HG02798 (cell line): Measurements from ENCODE around the gene ADAMTSL5.

Source experiments
- ATAC-seq: cut with Tn5 transposase; IDR thresholded peaks from one replicate; pipeline ENCODE4 v1.9.1; 2021; ENCODE audit warnings: mild to moderate bottlenecking; ENCODE audit not compliant: unreplicated experiment, poor library complexity

ADAMTSL5 gene

DNA sequence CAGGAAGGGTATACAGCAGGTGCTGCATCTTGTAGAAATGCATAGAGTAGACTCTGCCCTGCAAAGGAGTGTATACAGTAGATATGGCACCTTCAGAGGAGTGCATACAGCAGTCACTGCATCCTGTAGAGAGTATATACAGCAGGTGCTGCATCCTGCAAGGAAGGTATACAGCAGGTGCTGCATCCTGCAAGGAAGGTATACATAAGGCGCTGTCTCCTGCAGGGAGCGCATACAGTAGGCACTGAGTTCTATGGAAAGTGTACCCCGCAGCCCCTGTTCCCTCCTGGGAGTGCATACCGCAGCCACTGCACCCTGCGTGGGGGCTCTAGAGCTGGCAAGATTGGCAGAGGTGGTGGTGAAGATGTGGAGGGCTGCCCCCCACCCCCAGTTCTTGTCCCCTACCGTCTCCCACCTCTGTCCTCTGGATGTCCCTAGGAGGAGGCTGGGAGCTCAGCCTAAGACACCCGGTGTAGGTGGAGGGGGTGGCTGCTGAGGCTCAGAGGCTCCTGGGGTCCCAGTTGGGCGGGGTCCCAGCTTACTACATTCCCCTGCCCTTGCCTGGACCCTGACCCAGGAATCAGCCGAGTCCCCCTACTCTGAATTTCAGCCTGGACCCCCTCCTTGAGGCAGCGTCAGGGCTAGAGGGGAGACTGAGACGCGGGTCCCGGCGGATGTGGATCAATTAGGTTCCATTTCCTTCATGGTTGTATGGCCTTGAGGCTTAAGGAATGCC lies 2.3 kb upstream of the ADAMTSL5 start:
- ATAC-seq: no peak

DNA sequence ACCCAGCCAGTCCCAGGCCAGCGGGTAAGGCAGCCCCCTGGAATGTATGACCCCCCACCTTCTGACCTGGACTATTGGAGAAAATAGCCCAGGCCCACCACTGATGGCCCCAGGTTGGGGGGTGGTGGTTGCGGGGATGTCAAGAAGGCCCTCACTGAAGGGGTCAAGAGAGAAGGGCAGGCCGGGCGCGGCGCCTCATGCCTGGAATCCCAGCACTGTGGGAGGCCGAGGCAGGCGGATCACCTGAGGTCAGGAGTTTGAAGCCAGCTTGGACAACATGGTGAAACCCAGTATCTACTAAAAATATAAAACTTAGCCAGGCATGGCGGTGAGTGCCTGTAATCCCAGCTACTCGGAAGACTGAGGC lies 1.5 kb upstream of the ADAMTSL5 start:
- ATAC-seq: no peak

GRCh38 chr19:1513499-1514294 lies 878 bp upstream of the ADAMTSL5 start:
- no peak for ATAC-seq

DNA sequence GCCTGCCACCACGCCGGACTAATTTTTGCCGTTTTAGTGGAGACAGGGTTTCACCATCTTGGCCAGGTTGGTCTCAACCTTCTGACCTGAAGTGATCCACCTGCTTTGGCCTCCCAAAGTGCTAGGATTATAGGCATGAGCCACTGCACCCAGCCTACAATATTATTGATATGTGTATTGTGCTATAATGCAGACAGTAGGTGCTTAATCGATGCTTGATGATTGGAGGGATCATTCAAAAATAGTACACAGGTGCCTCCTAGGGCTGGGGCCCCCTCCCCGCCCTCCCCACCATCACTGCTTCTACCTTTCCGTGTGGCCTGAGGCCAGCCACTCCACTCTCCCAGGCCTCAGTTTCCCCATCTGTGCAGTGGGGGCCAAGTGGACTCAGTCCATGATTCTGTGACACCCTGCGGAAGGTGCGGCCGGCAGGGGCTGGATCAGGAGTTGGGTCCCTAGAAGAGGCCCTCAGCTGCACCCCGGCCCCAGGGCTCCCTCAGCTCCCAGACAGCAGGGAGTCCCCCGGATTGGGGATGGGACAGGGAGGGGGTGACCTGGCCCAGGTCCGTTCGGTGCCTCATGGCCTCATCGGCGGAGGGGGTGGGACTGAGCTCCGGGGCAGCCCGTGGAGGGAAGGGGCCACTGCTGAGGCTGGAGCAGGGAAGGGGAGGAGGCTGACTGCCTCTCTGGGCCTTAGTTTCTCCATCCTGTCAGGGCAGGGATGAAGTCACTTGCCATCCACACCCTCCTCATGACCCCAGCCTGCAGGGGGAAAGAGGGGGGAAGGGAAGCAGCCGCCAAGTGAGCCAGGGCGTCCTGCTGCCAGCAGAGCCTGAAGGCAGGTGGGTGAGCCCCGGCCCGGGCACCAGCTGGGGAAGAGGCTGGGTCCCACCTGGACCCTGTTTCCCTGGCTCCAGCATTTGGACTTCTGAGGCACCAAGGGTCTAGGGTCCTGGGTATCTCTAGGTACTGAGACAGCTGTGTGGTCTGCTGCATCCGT lies 1.2 kb downstream of the ADAMTSL5 start:
- no peak for ATAC-seq

- ATAC-seq: no peak
These were observed 2.0 kb downstream of the ADAMTSL5 start for GRCh38 chr19:1510807-1511206.

DNA sequence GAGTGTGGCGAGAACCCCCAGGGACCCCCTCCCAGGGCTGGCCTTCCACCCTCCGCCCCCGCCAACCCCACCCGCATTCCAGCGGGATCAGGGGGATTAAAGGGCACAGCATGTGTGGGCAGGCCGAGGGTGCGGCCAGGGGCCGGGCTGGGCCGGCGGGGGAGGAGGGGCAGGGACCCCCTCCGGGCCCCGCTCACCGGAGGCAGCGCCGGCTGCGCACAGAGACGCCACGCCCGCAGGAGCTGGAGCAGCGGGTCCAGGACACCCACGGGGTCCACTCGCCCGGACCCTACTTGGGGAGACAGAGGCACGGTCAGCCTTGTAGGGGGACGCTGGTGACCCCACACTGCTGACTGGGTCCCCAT lies 2.4 kb downstream of the ADAMTSL5 start:
- no peak for ATAC-seq

DNA sequence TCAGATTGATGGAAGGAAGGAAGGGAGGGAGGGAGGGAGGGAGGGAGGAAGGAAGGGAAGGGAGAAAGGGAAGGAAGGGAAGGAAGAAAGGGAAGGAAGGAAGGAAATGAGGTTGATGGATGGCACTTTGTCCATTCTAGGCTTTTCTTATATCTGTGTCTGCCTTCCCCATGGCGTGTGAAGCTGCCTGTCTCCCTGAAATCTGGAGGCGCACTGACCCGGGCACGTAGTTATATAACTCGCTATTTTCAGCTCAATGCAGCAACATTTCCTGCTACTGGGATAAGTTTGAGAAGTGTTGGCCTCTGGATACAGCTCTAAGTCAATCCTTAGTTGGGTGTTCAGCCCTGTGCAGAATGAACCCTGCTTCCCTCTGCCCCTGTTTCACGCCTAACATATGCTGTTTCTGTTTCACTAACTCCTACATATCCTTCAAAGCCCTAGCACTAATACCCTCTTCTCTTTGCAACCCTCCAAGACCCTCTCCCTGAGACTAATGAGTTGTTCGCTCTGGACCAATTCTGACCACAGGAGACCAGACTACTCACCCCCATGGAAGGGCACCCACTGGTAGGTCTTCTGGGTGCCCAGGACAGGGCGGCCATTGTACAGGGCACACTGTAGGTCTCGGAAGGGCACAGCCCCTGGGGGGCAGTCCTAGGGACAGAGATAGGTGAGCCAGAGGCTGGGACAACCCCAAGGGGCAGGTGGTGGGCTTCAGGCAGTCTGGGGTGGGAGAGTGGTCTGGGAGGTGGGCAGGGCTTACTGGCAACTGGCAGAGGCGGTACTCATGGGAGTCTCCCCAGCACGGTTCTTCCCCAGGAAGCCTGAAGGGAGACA lies 3.0 kb downstream of the ADAMTSL5 start:
- no peak for ATAC-seq

GRCh38 chr19:1508507-1508856 lies 4.3 kb downstream of the ADAMTSL5 start:
- no peak for ATAC-seq

- ATAC-seq: no peak
These were observed 4.9 kb downstream of the ADAMTSL5 start for GRCh38 chr19:1507763-1508506.

DNA sequence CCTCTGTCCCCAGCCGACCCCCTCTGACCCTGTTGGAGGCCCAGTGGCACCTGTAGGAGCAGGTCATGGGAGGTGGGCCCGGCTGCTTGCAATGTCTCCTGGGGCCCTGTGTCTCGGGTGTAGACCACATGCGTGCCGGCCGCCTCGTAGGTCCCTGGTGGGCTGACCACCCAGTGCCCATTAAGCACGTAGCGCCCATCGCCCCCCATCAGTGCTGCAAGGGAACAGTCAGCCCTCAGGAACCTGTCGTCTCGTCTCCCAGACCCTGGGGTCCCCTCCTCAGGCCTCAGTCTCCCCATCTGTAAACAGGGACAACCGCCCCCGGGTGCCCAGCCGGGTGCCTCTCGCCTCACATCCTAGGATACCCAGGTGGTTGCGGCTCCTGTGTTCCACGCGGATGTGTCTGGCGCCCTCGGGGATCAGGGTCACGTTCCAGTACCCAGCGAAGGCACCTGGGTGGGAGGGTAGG lies 5.6 kb downstream of the ADAMTSL5 start:
- ATAC-seq: no peak

- ATAC-seq: no peak
These were observed 6.6 kb downstream of the ADAMTSL5 start for GRCh38 chr19:1505991-1506881.

GRCh38 chr19:1505012-1505411 lies 7.8 kb downstream of the ADAMTSL5 start:
- no peak for ATAC-seq

DNA sequence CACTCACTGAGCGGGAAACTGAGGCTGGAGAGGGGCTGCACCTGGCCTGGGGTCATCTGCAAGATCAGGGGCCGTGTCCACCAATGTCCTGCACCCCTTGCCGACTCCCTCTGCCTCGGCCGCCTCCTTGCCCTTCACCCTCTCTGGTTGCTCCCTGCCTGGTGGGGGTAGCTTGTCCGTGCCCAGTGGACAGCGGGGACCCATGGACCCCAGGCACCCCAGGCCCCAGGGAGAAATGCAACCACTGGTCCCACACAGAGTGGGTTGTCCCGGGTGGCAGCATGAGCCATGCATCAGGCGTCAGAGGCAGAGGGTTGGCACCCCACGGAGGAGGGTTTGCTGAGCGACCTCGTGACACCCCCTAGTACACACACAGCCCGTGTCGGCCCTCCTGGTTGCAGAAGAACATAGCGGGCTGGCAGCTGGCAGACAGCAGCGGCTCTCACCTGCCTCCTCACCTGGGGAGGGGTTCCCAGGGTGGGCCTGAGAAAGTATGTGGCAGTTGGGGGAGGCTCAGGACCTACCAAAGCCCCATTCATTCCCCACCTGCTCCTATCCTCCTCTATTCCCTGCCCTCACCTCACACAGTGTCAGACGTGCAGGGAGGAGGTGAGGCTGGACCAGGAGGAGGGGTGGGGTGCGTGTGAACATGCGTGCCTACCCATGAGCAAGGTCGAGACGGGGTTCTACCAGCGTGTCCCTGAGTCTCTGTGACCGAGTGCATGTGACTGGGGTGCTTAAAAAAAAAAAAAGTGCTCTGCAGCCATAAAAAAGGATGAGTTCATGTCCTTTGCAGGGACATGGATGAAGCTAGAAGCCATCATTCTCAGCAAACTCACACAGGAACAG lies 8.7 kb downstream of the ADAMTSL5 start:
- ATAC-seq: no peak

GRCh38 chr19:1503089-1503924 lies 9.5 kb downstream of the ADAMTSL5 start:
- no peak for ATAC-seq

GRCh38 chr19:1502433-1503088 lies 10.3 kb downstream of the ADAMTSL5 start:
- ATAC-seq: no peak

DNA sequence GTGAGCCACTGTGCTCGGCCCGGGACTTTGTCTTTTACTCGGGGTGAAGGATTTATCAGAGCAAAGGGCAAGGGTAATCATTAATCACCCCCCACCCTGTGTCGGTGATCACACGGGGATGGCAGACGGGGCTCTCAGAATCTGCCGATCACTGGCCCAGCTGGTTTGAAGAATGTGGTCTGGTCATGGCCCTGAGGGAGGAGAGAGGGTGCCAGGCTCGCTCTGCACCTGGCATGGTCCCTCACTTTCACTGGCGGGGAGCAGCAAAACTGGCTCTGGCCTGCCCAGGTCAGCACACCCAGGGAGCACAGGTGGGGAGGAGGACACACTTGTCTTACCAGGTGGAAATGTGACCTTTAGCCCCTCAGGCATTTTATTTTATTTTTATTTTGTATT lies 11.6 kb downstream of the ADAMTSL5 start:
- no peak for ATAC-seq
